ENCODE results near the gene DIRAS1. TPM values are rescaled to one million over a fixed set of nuclear protein-coding genes. Genes with fewer than 3 reads are reported as not detected.

The DIRAS1 gene
- total RNA-seq, 1 experiment from 2014 or later, result 7.8 TPM

GRCh38 chr19:2759965-2760364, 38.8 kb upstream of the DIRAS1 start:
- H3K23me2 ChIP-seq (ENCODE audit: insufficient read length, low read depth, low read length, poor library complexity, severe bottlenecking), result no peaks in the 10 kb centered on the region
- H3K4me2 ChIP-seq (ENCODE audit: insufficient read depth, insufficient read length, low read length), result no peak overlapping the region
- H3K4ac ChIP-seq (ENCODE audit: low read depth, low read length), result no peak overlapping the region
- no peak overlapping the region for H3K14ac ChIP-seq (ENCODE audit: insufficient read depth, low read length)
- H3K27me3 ChIP-seq (ENCODE audit: insufficient read depth, low read length), result no peaks in the 10 kb centered on the region
- H4K91ac ChIP-seq (ENCODE audit: insufficient read length, low read depth, low read length), result no peak overlapping the region
- no peaks in the 10 kb centered on the region for H3K79me1 ChIP-seq (ENCODE audit: insufficient read depth, low read depth, low read length, poor library complexity, severe bottlenecking)
- no peak overlapping the region for H3K18ac ChIP-seq (ENCODE audit: insufficient read length, low read depth, low read length)
- H4K5ac ChIP-seq (ENCODE audit: insufficient read length, low read depth, low read length), result no peak overlapping the region
- H3K4me1 ChIP-seq (ENCODE audit: insufficient read depth, low read length), result no peaks in the 10 kb centered on the region
- H4K20me1 ChIP-seq (ENCODE audit: control insufficient read depth, insufficient read depth, insufficient read length), result no peaks in the 10 kb centered on the region
- no peaks in the 10 kb centered on the region for H3K9me3 ChIP-seq (ENCODE audit: control insufficient read depth, low read depth, low read length)
- H2BK5ac ChIP-seq (ENCODE audit: insufficient read length, low read length), result no peak overlapping the region
- Mint-ChIP-seq H3K36me3 (ENCODE audit: insufficient read depth in 1 of 3, low read depth in 3 of 3) (peaks cover 22 to 74% (median 70%) of the 10 kb centered on the region in 3 experiments; a peak in 6 of 7 replicates), H3K27me3 (ENCODE audit: low read depth) (no peaks in the 10 kb centered on the region), H3K4me3 (no peak overlapping the region), H3K4me1 (no peaks in the 10 kb centered on the region), H3K27ac (no peak overlapping the region), H3K9me3 (no peaks in the 10 kb centered on the region)
- H2AFZ ChIP-seq (ENCODE audit: low read length), result no peak overlapping the region
- no peak overlapping the region for H3K23ac ChIP-seq (ENCODE audit: insufficient read length, low read depth, low read length)
- H2BK12ac ChIP-seq (ENCODE audit: insufficient read length, low read depth, low read length), result no peak overlapping the region
- no peak for DNase-seq
- H3K56ac ChIP-seq (ENCODE audit: insufficient read length, low read depth, low read length), result no peak overlapping the region
- no peak overlapping the region for H2BK20ac ChIP-seq (ENCODE audit: low read depth, low read length, poor library complexity, severe bottlenecking)
- H4K8ac ChIP-seq (replicated peaks; ENCODE audit: insufficient read length, low read depth, low read length), result no peak overlapping the region
- no CpG with 5 or more reads among the region's 7 CpGs for WGBS (ENCODE audit: extremely low coverage, insufficient read length, low lambda C conversion rate)
- no peak overlapping the region for H3K9ac ChIP-seq (ENCODE audit: extremely low read depth, insufficient read length, low read length)
- no peak for TF ChIP-seq CTCF (conservative IDR thresholded peaks at IDR 0.05)
- no peak overlapping the region for H2AK5ac ChIP-seq (ENCODE audit: insufficient read length, low read length)
- H3T11ph ChIP-seq (ENCODE audit: low read length), result no peak overlapping the region
- no peak overlapping the region for H2BK15ac ChIP-seq (ENCODE audit: low read depth, low read length)
- no peaks in the 10 kb centered on the region for H3K79me2 ChIP-seq (ENCODE audit: insufficient read depth, low read length)
- no peak overlapping the region for H3K27ac ChIP-seq (ENCODE audit: insufficient read length, low read depth, low read length)
- H2BK120ac ChIP-seq (ENCODE audit: low read depth, low read length, poor library complexity, severe bottlenecking), result no peak overlapping the region

Data from H9 (cell line).